ENCODE data around the gene C1orf167.

The C1orf167 gene

DNA sequence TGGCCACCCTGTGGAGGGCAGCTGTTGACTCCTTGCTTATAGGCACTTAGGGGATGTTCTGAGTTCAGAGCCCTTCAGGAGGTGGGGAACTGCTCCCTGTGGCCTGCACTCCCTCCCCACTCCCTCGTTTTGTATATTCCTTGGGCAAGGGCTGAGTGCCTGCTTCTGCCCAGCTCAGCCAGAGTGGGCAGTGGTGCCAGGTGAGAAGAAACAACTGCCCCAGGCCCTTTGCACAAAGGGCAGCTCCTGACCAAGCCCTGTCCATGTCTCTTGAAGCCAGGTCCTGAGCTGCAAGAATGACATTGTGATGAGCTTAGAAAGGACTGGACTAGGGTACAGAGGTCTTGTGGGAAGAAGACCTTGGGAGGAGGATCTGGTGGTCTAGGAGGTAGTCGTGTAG lies 23.9 kb upstream of the C1orf167 start:
- H3K27me3 ChIP-seq (ENCODE audit: control insufficient read depth, insufficient read depth, low read length) = no peaks in the 10 kb centered on the region
- H3K9me3 ChIP-seq (ENCODE audit: control insufficient read depth, low read depth, low read length) = no peaks in the 10 kb centered on the region
- H3K9ac ChIP-seq (ENCODE audit: low read length) = no peak overlapping the region
- H3K27ac ChIP-seq (ENCODE audit: low read length) = no peak overlapping the region
- H3K4me1 ChIP-seq (ENCODE audit: control insufficient read depth, low read depth, low read length) = peaks cover 13% of the 10 kb centered on the region
- H3K4me3 ChIP-seq (ENCODE audit: low read length) = no peak overlapping the region
- no peaks in the 10 kb centered on the region for H3K36me3 ChIP-seq (ENCODE audit: control insufficient read depth, low read depth, low read length)

- Histone ChIP-seq H3K9ac (ENCODE audit: low read length) (no peak overlapping the region), H3K4me1 (ENCODE audit: control insufficient read depth, low read depth, low read length) (peaks cover 13% of the 10 kb centered on the region), H3K36me3 (ENCODE audit: control insufficient read depth, low read depth, low read length) (no peaks in the 10 kb centered on the region), H3K9me3 (ENCODE audit: control insufficient read depth, low read depth, low read length) (no peaks in the 10 kb centered on the region), H3K27me3 (ENCODE audit: control insufficient read depth, insufficient read depth, low read length) (no peaks in the 10 kb centered on the region), H3K27ac (ENCODE audit: low read length) (no peak overlapping the region), H3K4me3 (ENCODE audit: low read length) (no peak overlapping the region)
Observed at GRCh38 chr1:11738783-11739182, 23.2 kb upstream of the C1orf167 start.

DNA sequence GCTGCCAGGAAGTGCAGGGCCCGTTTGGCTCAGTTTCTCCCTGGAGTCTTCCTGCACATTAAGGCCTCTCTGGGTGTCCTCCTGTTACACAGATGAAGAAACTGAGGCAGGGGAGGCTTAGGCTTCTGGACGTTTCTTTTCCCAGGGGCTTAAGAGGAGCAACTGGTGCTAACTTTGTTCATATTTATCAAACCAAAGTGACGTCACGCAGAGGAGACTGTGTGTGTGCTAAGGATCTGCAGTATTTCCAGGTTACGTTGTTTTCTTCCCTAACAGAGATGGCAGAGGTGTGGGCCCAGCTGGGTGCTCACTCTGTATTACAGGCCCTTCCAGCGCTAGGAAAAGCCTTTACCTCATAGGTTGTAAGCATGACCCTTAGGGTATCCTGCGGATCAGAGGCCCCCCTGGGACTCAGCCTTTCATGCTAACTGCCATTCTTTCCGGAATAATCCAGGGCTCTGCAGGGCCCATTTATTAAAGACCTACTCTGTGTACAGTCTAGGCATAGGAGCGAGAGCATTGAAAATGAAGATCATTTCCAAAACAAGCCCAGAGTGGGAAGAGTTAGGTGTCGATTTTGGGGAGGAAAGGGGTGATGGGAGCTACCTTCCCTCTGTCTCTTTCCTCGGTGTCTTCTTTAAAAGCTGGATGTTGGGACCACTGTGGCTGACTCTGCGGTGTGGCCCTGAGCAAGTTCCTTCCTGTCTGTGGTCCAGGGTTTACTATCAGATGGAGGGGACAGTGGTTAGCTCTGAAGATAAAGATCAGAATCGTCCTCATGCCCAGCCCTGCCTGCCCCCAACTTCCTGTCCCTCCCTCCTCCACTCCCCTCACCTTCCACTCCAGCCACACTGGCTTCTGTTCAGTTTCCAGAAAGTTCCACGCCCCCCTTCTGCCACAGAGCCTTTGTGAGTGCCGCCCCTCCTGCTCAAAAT lies 21.5 kb upstream of the C1orf167 start:
- Histone ChIP-seq H3K4me1 (ENCODE audit: control insufficient read depth, low read depth, low read length) (peaks cover 11% of the 10 kb centered on the region), H3K27ac (ENCODE audit: low read length) (no peak overlapping the region), H3K36me3 (ENCODE audit: control insufficient read depth, low read depth, low read length) (peaks cover 1% of the 10 kb centered on the region), H3K27me3 (ENCODE audit: control insufficient read depth, insufficient read depth, low read length) (no peaks in the 10 kb centered on the region), H3K4me3 (ENCODE audit: low read length) (no peak overlapping the region), H3K9ac (ENCODE audit: low read length) (no peak overlapping the region), H3K9me3 (ENCODE audit: control insufficient read depth, low read depth, low read length) (no peaks in the 10 kb centered on the region)

DNA sequence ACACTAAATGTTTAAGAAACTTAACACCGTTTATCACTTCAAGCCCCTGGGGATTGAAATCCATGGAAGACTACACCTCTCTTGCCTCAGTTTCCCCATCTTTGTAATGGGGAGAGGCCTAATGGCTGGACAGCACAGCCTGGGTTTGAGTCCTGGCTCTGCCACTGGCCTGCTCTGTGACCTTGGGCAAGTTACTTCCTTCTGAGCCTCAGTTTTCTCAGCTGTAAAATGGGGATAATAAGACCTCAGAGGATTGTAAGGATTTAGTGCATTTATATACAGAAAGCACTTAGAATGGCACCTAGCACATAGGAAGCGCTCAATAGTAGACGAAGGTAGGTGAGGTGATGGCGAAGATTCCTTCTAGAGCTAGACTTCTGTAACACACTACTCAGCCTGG lies 20.5 kb upstream of the C1orf167 start:
- no peaks in the 10 kb centered on the region for H3K9me3 ChIP-seq (ENCODE audit: control insufficient read depth, low read depth, low read length)
- H3K27ac ChIP-seq (ENCODE audit: low read length) = no peak overlapping the region
- no peak overlapping the region for H3K9ac ChIP-seq (ENCODE audit: low read length)
- H3K27me3 ChIP-seq (ENCODE audit: control insufficient read depth, insufficient read depth, low read length) = no peaks in the 10 kb centered on the region
- peaks cover 9% of the 10 kb centered on the region for H3K4me1 ChIP-seq (ENCODE audit: control insufficient read depth, low read depth, low read length)
- H3K36me3 ChIP-seq (ENCODE audit: control insufficient read depth, low read depth, low read length) = peaks cover 11% of the 10 kb centered on the region
- H3K4me3 ChIP-seq (ENCODE audit: low read length) = no peak overlapping the region

GRCh38 chr1:11741919-11742558 lies 20.0 kb upstream of the C1orf167 start:
- Histone ChIP-seq H3K27me3 (ENCODE audit: control insufficient read depth, insufficient read depth, low read length) (no peaks in the 10 kb centered on the region), H3K4me1 (ENCODE audit: control insufficient read depth, low read depth, low read length) (peaks cover 6% of the 10 kb centered on the region), H3K9me3 (ENCODE audit: control insufficient read depth, low read depth, low read length) (no peaks in the 10 kb centered on the region), H3K36me3 (ENCODE audit: control insufficient read depth, low read depth, low read length) (peaks cover 13% of the 10 kb centered on the region), H3K4me3 (ENCODE audit: low read length) (no peak overlapping the region), H3K9ac (ENCODE audit: low read length) (no peak overlapping the region), H3K27ac (ENCODE audit: low read length) (no peak overlapping the region)

DNA sequence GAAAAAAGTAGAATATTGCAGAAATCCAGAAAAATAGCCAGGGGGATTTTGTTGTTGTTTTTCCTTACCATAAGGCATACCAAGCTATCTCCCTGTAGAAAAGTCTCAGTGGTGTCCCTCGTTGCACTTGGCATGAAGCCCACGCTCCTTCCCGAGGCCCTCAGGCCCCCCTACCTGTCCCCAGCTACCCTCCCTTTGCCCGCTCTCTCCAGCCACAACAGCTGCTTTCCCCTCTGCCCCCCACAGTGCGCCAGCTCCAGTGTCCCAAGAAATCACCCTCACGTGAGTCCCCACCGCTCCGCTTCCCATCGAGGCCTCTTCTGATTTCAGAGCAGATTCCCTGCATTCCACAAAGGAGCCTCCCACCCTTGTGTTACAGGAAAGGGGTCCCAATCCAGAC lies 17.7 kb upstream of the C1orf167 start:
- no peaks in the 10 kb centered on the region for H3K27me3 ChIP-seq (ENCODE audit: control insufficient read depth, insufficient read depth, low read length)
- H3K4me1 ChIP-seq (ENCODE audit: control insufficient read depth, low read depth, low read length) = no peaks in the 10 kb centered on the region
- no peak overlapping the region for H3K4me3 ChIP-seq (ENCODE audit: low read length)
- H3K9ac ChIP-seq (ENCODE audit: low read length) = no peak overlapping the region
- no peak overlapping the region for H3K27ac ChIP-seq (ENCODE audit: low read length)
- H3K36me3 ChIP-seq (ENCODE audit: control insufficient read depth, low read depth, low read length) = peaks cover 13% of the 10 kb centered on the region
- no peaks in the 10 kb centered on the region for H3K9me3 ChIP-seq (ENCODE audit: control insufficient read depth, low read depth, low read length)

DNA sequence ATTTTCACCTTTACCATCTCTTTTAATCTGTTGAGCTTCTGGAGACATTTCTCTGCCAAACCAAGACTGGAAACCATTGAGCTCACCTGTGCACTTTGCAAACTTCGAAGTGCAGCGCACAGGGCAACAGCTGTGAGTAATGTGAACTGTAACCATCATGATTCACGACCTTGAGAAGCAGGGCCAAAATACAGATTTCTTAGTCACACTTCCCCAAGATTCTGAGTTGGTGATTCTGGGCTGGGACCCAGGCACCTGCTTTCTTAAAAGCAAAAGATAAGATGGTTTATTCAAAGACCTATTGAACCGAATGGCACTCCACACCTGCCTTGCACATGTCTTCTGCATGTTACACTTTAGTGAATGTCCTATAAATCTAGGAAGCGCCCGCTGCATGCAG lies 15.9 kb upstream of the C1orf167 start:
- Histone ChIP-seq H3K4me3 (ENCODE audit: low read length) (no peak overlapping the region), H3K36me3 (ENCODE audit: control insufficient read depth, low read depth, low read length) (peaks cover 22% of the 10 kb centered on the region), H3K27ac (ENCODE audit: low read length) (no peak overlapping the region), H3K4me1 (ENCODE audit: control insufficient read depth, low read depth, low read length) (no peaks in the 10 kb centered on the region), H3K9me3 (ENCODE audit: control insufficient read depth, low read depth, low read length) (no peaks in the 10 kb centered on the region), H3K9ac (ENCODE audit: low read length) (no peak overlapping the region), H3K27me3 (ENCODE audit: control insufficient read depth, insufficient read depth, low read length) (no peaks in the 10 kb centered on the region)

DNA sequence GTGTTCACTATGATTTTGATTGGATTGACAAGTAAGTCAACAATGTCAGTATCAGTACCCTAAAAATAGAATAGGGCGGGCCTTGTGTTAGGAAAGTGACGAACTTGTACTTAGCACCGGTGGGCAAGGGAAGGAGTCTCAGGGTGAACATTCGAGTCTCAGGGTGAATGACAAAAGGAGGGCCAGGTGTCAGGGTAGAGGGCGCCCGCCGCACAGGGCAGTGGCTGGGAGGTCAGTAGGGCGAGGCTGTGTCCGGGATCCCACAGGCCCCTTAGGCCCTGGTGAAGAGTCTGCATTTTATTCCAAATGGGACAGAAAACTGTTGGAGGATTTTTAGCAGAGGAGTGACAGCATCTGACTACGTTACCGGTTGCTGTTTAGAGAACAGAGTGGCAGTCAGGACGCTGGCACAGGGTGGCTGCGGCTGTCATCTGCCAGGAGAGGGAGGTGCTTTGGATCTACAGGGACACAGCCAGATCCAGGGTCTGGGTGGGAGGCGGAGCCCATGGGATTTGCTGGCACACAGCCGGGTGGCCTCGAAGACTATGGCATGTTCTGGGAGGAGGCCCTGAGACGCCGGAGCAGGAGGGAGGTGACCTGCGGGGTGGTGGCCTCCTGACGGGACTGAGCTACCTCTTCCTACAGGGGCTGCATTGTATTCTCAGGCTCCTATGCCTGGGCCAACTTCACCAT lies 15.1 kb upstream of the C1orf167 start:
- H3K36me3 ChIP-seq (ENCODE audit: control insufficient read depth, low read depth, low read length) = peaks cover 22% of the 10 kb centered on the region
- no peak overlapping the region for H3K9ac ChIP-seq (ENCODE audit: low read length)
- no peaks in the 10 kb centered on the region for H3K9me3 ChIP-seq (ENCODE audit: control insufficient read depth, low read depth, low read length)
- H3K4me3 ChIP-seq (ENCODE audit: low read length) = no peak overlapping the region
- no peak overlapping the region for H3K27ac ChIP-seq (ENCODE audit: low read length)
- H3K4me1 ChIP-seq (ENCODE audit: control insufficient read depth, low read depth, low read length) = no peaks in the 10 kb centered on the region
- H3K27me3 ChIP-seq (ENCODE audit: control insufficient read depth, insufficient read depth, low read length) = no peaks in the 10 kb centered on the region

DNA sequence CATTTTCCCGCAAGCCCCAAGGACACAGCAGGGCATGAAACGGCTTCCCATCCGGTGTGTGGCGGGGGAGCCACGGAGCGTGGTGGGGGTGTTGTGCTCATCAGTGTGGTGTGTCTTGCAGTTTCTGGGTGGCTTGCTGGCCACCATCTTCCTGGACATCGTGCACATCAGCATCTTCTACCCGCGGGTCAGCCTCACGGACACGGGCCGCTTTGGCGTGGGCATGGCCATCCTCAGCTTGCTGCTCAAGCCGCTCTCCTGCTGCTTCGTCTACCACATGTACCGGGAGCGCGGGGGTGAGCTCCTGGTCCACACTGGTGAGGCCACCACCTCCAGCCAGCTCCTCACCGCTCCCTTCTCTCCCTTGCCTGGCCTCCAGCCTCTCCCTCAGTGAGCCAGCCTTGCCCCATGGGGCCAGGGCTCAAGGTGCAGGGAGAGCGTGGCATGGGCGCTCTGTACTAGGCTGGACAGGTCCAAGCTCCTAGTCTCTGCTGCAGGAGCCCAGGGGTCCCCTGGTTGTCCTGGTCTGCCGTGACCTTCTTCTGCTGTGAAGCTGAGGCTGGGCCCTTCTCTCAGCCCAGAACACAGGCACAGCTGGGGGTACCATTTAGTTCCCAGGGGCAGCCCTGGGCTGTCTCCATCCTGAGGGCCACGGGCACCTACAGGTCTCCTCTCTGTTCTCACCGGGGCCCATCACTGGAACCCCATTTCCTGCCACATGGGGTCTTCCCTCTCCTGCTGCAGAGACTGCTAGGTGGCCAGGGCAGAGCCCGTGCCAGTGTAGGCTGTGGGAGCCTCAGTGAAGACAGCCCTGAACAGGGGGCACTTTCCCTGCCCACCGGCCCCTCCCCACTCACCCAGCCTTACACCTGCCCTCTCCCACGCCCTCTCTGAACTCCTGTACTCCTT lies 13.4 kb upstream of the C1orf167 start:
- no peak overlapping the region for H3K9ac ChIP-seq (ENCODE audit: low read length)
- no peak overlapping the region for H3K27ac ChIP-seq (ENCODE audit: low read length)
- H3K4me1 ChIP-seq (ENCODE audit: control insufficient read depth, low read depth, low read length) = peaks cover 3% of the 10 kb centered on the region
- no peak overlapping the region for H3K4me3 ChIP-seq (ENCODE audit: low read length)
- H3K27me3 ChIP-seq (ENCODE audit: control insufficient read depth, insufficient read depth, low read length) = no peaks in the 10 kb centered on the region
- H3K9me3 ChIP-seq (ENCODE audit: control insufficient read depth, low read depth, low read length) = no peaks in the 10 kb centered on the region
- H3K36me3 ChIP-seq (ENCODE audit: control insufficient read depth, low read depth, low read length) = peaks cover 22% of the 10 kb centered on the region

DNA sequence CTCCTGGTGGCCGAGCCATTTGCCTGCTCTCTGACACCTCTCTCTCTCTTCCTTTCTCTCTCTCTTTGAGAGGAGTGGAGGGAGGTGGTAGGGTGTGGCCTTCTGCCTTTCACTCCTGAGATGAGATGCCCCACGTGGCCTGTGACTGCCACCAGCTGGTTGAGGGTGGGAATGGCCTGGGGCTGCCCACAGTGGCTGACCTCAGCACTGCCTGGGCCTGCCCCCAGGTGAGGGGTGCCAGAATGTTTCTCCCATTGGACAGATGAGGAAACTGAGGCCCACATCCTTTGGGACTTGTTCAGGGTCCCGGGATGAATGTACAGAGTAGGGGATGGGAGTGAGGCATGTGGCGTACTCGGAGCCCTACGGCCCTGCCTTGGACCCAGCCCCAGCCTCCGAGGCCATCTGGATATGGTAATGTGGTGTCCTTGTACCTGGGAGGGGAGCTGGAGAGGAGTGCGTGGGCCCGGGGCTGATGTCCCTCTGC lies 12.7 kb upstream of the C1orf167 start:
- Histone ChIP-seq H3K4me3 (ENCODE audit: low read length) (no peak overlapping the region), H3K36me3 (ENCODE audit: control insufficient read depth, low read depth, low read length) (peaks cover 22% of the 10 kb centered on the region), H3K4me1 (ENCODE audit: control insufficient read depth, low read depth, low read length) (peaks cover 3% of the 10 kb centered on the region), H3K9ac (ENCODE audit: low read length) (no peak overlapping the region), H3K27ac (ENCODE audit: low read length) (no peak overlapping the region), H3K9me3 (ENCODE audit: control insufficient read depth, low read depth, low read length) (no peaks in the 10 kb centered on the region), H3K27me3 (ENCODE audit: control insufficient read depth, insufficient read depth, low read length) (no peaks in the 10 kb centered on the region)

DNA sequence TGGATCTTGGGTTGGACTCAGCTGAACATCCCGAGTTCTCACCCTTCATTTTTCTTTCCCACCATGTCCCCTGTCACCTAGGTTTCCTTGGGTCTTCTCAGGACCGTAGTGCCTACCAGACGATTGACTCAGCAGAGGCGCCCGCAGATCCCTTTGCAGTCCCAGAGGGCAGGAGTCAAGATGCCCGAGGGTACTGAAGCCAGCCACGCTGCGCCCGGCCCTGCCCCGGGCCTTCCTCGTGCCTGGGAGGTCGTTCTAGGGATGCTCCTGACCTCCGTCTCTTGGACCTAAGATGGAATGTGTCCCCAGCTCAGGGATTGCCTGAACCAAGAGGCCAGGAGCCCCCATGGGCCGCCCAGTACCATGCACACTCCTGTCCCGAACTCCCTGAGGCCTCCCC lies 12.0 kb upstream of the C1orf167 start:
- no peak overlapping the region for H3K27ac ChIP-seq (ENCODE audit: low read length)
- peaks cover 22% of the 10 kb centered on the region for H3K36me3 ChIP-seq (ENCODE audit: control insufficient read depth, low read depth, low read length)
- no peaks in the 10 kb centered on the region for H3K9me3 ChIP-seq (ENCODE audit: control insufficient read depth, low read depth, low read length)
- H3K27me3 ChIP-seq (ENCODE audit: control insufficient read depth, insufficient read depth, low read length) = no peaks in the 10 kb centered on the region
- H3K9ac ChIP-seq (ENCODE audit: low read length) = no peak overlapping the region
- no peak overlapping the region for H3K4me3 ChIP-seq (ENCODE audit: low read length)
- peaks cover 3% of the 10 kb centered on the region for H3K4me1 ChIP-seq (ENCODE audit: control insufficient read depth, low read depth, low read length)

Data from iPS-18a (cell line).